Tibial nerve (tissue), 4 donors: Measurements from ENCODE around the gene PTGFRN. TPM values are rescaled to one million over a fixed set of nuclear protein-coding genes. Genes with fewer than 3 reads are reported as not detected.
A peak's percentile ranks its signal among the peaks of the same experiment; 100 is the strongest.

Experiments used
- DNase-seq, 2 donors: peaks; one replicate each; pipeline ENCODE4 v3.0.0-alpha.2; 2019; ENCODE audit warnings: low spot score in 2 of 2
- H3K27ac ChIP-seq, 4 donors: fragments of 200-600 bp; sonication (generic) in 3 of 4; one replicate each; pipeline ENCODE4 v1.5.1; 2017 to 2019; ENCODE audit warnings: mild to moderate bottlenecking in 1 of 4
- H3K27me3 ChIP-seq, 2 donors: fragments of 200-600 bp; sonication (generic) in 1 of 2; one replicate each; pipeline versions ENCODE4 v1.5.1 to v1.6.0; 2017 to 2019
- H3K36me3 ChIP-seq, 3 donors: fragments of 200-600 bp; sonication (generic); one replicate each; pipeline ENCODE4 v1.5.1; 2018 to 2019
- H3K4me1 ChIP-seq, 4 donors: fragments of 200-600 bp; sonication (generic) in 3 of 4; one replicate each; pipeline ENCODE4 v1.5.1; 2017 to 2019
- H3K4me3 ChIP-seq, 4 donors: fragments of 200-600 bp; sonication (generic) in 3 of 4; one replicate each; pipeline ENCODE4 v1.5.1; 2017 to 2019; ENCODE audit warnings: mild to moderate bottlenecking in 1 of 4, moderate library complexity in 1 of 4
- H3K9me3 ChIP-seq, 4 donors: fragments of 200-600 bp; sonication (generic) in 3 of 4; one replicate each; pipeline ENCODE4 v1.5.1; 2017 to 2019
- EP300 ChIP-seq, 2 donors: sonication (generic); formaldehyde crosslinking; IDR thresholded peaks; one replicate each; pipeline ENCODE4 v1.6.1; 2017; ENCODE audit warnings: antibody characterized with exemption in 2 of 2, mild to moderate bottlenecking in 1 of 2
- POLR2A ChIP-seq, 2 donors: fragments of 450-650 bp; IDR thresholded peaks; one replicate each; pipeline ENCODE4 v1.6.1; 2017; ENCODE audit warnings: antibody characterized with exemption in 2 of 2, mild to moderate bottlenecking in 2 of 2, moderate library complexity in 2 of 2
- WGBS, 2 donors: methylation state at CpG; one replicate each; pipeline ENCODE4 v1.1.5; 2018; 5-methylcytosine and 5-hydroxymethylcytosine counted together
- total RNA-seq, 4 donors: library from RNA; depleted of rRNA; stranded (reverse); fragments of >200 nt; gene quantifications; one replicate each; pipeline ENCODE4 v1.1.0, GENCODE V29; 2016
- TF ChIP-seq, protein P1 (sequence below), 5 experiments: fragments of 200-600 bp in 3 of 5; fragments of 450-650 bp in 2 of 5; sonication (generic) in 3 of 5; IDR thresholded peaks; one replicate each; pipeline ENCODE4 v1.5.1; 2016 to 2019; ENCODE audit warnings: antibody characterized with exemption in 5 of 5, mild to moderate bottlenecking in 3 of 5, moderate library complexity in 2 of 5

The PTGFRN gene
- total RNA-seq, 4 donors from 2014 or later = 10.2 to 19.0 (median 14.7) TPM

DNA sequence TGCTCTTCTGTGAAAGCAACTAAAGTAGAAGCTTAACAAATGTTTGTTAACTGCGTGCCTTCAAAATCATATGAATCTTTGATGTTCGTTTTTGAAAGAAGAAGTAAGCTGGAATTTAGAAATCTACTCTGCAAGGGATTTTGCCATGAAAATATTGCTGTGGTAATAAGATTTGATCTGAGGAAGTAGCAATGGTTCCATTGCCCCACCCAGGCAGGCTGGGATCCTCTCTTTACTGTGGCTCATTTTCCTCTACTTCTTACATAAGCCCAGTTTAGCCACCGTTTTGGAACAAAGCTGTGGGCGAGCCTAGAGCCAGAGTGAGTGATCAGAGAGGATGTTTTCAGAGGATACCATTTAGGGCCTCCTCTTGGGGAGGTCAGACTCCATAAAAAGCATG lies 20.3 kb upstream of the PTGFRN start:
- 58 to 63% methylated on average over 4 of the region's 4 CpGs for WGBS, 2 donors
- no peak for DNase-seq
- TF ChIP-seq POLR2A (IDR thresholded peaks at IDR 0.05) = no peak
- peak in 1 of 2 donors; percentile 36 for TF ChIP-seq EP300 (IDR thresholded peaks at IDR 0.05)
- H3K4me1 ChIP-seq = no peaks in the 10 kb centered on the region
- H3K27me3 ChIP-seq = no peaks in the 10 kb centered on the region
- H3K27ac ChIP-seq = no peak overlapping the region
- H3K36me3 ChIP-seq = no peaks in the 10 kb centered on the region
- H3K9me3 ChIP-seq = no peaks in the 10 kb centered on the region
- H3K4me3 ChIP-seq = no peak overlapping the region

DNA sequence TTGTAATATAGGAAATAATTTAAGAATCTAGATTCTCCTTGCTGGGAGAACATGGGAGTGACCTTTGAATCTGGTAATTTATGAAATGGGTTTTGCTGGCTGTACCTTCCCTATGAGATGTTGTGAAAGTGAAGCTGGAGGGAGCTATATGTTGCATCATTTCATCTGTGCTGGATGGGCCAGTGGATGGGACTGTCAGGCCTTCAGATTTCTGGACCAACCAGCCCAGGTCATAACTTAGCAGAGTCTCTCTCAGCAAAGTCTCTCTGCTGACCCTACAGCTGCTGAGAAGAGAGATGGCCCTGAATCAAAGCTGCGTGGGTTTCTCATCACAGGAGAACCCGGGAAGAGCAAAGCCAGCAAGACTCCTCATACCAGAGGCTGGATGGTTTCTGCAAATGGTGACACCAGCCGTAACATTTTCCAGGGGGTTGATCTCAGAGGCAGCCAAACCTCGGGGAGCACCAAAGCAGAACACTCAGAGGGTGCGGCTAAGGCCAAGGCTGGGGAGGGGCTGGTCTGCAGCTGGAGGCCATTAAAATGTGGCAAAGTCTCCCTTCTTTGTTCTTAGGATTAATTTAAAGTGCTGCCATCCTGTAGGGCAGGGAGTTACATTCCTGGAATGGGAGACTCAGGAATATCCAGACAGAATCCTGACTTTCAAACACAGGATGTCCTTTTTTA lies 18.2 kb upstream of the PTGFRN start:
- no peaks in the 10 kb centered on the region for H3K9me3 ChIP-seq
- no peaks in the 10 kb centered on the region for H3K4me1 ChIP-seq
- no peaks in the 10 kb centered on the region for H3K27me3 ChIP-seq
- no peak for TF ChIP-seq EP300 (IDR thresholded peaks at IDR 0.05)
- TF ChIP-seq, protein P1, sequence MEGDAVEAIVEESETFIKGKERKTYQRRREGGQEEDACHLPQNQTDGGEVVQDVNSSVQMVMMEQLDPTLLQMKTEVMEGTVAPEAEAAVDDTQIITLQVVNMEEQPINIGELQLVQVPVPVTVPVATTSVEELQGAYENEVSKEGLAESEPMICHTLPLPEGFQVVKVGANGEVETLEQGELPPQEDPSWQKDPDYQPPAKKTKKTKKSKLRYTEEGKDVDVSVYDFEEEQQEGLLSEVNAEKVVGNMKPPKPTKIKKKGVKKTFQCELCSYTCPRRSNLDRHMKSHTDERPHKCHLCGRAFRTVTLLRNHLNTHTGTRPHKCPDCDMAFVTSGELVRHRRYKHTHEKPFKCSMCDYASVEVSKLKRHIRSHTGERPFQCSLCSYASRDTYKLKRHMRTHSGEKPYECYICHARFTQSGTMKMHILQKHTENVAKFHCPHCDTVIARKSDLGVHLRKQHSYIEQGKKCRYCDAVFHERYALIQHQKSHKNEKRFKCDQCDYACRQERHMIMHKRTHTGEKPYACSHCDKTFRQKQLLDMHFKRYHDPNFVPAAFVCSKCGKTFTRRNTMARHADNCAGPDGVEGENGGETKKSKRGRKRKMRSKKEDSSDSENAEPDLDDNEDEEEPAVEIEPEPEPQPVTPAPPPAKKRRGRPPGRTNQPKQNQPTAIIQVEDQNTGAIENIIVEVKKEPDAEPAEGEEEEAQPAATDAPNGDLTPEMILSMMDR (IDR thresholded peaks at IDR 0.05) = no peak
- no peak for TF ChIP-seq POLR2A (IDR thresholded peaks at IDR 0.05)
- H3K36me3 ChIP-seq = no peaks in the 10 kb centered on the region
- no peak for DNase-seq
- no peak overlapping the region for H3K4me3 ChIP-seq
- no peak overlapping the region for H3K27ac ChIP-seq
- 40 to 53% methylated on average over 5 of the region's 5 CpGs for WGBS, 2 donors

DNA sequence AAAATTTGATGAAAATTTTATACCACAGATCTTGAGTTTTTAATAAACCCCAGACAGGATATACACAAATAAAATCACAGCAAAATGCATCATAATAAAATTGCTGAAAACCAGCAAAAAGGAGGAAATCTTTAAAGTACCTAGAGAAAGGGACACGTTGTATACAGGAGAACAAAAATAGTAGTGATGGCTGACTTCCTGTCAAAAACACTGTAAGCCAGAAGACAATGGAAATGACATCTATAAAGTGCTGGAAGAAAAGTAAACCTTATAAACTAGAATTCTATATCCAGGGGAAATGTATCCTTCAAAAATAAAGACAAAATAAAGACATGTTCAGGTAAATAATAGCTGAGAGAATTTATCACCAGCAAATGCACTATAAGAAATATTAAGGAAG lies 14.6 kb upstream of the PTGFRN start:
- DNase-seq = no peak
- no peak for TF ChIP-seq EP300 (IDR thresholded peaks at IDR 0.05)
- TF ChIP-seq, protein P1 (IDR thresholded peaks at IDR 0.05) = no peak
- no peak for TF ChIP-seq POLR2A (IDR thresholded peaks at IDR 0.05)
- Histone ChIP-seq H3K4me1 (no peaks in the 10 kb centered on the region), H3K36me3 (no peaks in the 10 kb centered on the region), H3K27me3 (no peaks in the 10 kb centered on the region), H3K27ac (no peak overlapping the region), H3K4me3 (no peak overlapping the region), H3K9me3 (no peaks in the 10 kb centered on the region)
- 65 to 75% methylated on average over 1 of the region's 1 CpG for WGBS, 2 donors

DNA sequence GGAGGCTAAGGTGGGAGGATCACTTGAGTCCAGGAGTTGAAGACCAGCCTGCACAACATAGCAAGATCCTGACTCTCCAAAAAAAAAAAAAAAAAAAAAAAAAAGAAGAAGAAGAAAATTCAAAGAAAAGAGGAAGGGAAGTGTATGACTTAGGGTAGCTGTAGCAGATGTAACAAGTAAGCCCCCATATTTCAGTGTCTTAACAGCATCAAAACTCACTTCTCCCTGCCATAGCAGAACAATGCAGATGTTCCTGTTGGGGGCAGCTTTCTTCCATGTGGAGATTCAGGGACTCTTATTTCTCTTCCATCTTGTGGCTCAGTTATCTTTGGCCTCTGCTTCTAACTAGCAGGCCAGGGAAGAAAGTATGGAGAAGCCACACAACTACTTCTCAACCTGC lies 10.2 kb upstream of the PTGFRN start:
- no peak for DNase-seq
- H3K36me3 ChIP-seq = no peaks in the 10 kb centered on the region

DNA sequence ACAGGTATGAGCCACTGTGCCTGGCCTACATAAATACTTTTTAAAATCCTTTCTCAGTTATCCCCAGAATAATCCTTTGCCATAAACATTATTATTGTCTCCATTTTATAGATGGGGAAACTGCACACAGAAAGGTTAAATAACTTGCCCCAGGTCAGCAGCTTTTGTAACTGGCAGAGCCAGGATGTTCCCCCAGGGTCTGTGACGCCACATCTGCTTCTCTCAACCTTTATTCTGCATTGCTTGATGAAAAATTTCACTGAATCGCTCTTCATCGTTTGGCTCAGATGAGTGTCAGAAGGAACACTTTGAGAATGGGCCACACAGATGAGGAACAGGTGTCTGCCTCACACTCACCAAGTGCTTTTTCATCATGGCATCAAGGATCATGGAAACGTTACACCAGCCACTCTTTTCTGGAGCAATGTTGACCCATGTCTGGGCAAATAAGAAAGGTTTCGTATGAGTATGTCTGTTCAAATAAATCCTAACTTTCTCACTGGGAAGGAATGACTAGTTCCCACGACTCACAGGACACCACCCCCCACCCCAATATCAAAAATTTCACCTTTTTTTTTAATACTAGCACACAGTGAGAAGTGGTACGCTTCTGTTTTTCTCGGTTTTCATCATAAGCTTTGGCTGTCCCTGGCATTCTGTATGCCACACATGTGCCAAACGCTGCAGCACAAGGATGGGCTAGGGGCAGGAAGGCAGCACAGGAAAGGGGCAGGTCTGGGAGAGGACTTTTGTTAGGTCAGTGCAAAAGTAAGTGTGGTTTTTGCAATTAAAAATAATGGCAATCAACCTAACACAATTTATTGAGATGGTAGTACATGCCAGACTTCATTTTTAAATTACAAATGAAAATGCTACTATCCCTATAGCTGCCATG lies 9.0 kb upstream of the PTGFRN start:
- no peak overlapping the region for H3K27ac ChIP-seq
- H3K4me1 ChIP-seq = no peaks in the 10 kb centered on the region
- H3K27me3 ChIP-seq = no peaks in the 10 kb centered on the region
- 75 to 77% methylated on average over 9 of the region's 9 CpGs for WGBS, 2 donors
- H3K4me3 ChIP-seq = no peak overlapping the region
- no peaks in the 10 kb centered on the region for H3K36me3 ChIP-seq
- no peak for DNase-seq
- TF ChIP-seq EP300 (IDR thresholded peaks at IDR 0.05) (no peak), POLR2A (IDR thresholded peaks at IDR 0.05) (no peak)
- no peaks in the 10 kb centered on the region for H3K9me3 ChIP-seq

More for the DNA sequence above, 10.2 kb upstream of the PTGFRN start:
- no peak overlapping the region for H3K27ac ChIP-seq
- H3K4me1 ChIP-seq = no peaks in the 10 kb centered on the region
- H3K4me3 ChIP-seq = no peak overlapping the region
- no peak for TF ChIP-seq POLR2A (IDR thresholded peaks at IDR 0.05)
- TF ChIP-seq EP300 (IDR thresholded peaks at IDR 0.05) = no peak
- TF ChIP-seq, protein P1 (IDR thresholded peaks at IDR 0.05) = no peak
- no peaks in the 10 kb centered on the region for H3K9me3 ChIP-seq
- H3K27me3 ChIP-seq = no peaks in the 10 kb centered on the region

DNA sequence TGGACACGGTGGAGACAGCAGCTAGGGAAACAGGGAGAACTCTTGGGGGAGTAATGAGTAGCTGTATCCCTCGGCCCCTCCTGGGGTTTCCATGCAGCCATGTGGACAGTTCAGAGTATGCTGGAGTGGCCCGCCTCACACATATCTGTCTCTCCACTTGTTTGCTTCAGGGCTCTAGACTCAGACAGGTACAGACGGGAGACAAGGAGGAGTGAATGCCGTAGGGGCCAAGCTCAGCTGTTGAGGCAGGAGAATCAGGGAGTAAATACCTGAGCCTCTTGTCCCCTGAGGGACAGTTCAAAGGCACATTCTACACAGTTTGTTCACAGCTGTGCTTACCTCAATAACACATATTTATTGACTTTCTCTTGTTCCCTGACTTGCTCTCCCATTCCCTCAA lies 7.7 kb upstream of the PTGFRN start:
- no peak overlapping the region for H3K4me3 ChIP-seq
- DNase-seq = no peak
- H3K27me3 ChIP-seq = no peaks in the 10 kb centered on the region
- WGBS, 2 donors = 73 to 76% methylated on average over 5 of the region's 5 CpGs
- H3K4me1 ChIP-seq = no peaks in the 10 kb centered on the region
- no peak for TF ChIP-seq EP300 (IDR thresholded peaks at IDR 0.05)
- no peak for TF ChIP-seq POLR2A (IDR thresholded peaks at IDR 0.05)
- TF ChIP-seq, protein P1 (IDR thresholded peaks at IDR 0.05) = no peak
- no peak overlapping the region for H3K27ac ChIP-seq
- no peaks in the 10 kb centered on the region for H3K36me3 ChIP-seq
- H3K9me3 ChIP-seq = no peaks in the 10 kb centered on the region
